Gastrocnemius medialis (tissue), 4 donors: ENCODE data around the gene GDA.

Experiments used
- POLR2A ChIP-seq, 2 donors: fragments of 450-650 bp; IDR thresholded peaks; one replicate each; pipeline ENCODE4 v1.6.1; 2017; ENCODE audit warnings: antibody characterized with exemption in 2 of 2, mild to moderate bottlenecking in 2 of 2, moderate library complexity in 2 of 2
- TF ChIP-seq, protein P1 (sequence below), 5 experiments: fragments of 450-650 bp in 3 of 5; fragments of 200-600 bp in 2 of 5; sonication (generic) in 2 of 5; IDR thresholded peaks in 4 of 5; conservative IDR thresholded peaks in 1 of 5; 1 replicate in 4 of 5; 2 replicates in 1 of 5; pipeline ENCODE4 v1.5.1; 2016 to 2019; ENCODE audit warnings: antibody characterized with exemption in 5 of 5, mild to moderate bottlenecking in 3 of 5, moderate library complexity in 3 of 5

DNA sequence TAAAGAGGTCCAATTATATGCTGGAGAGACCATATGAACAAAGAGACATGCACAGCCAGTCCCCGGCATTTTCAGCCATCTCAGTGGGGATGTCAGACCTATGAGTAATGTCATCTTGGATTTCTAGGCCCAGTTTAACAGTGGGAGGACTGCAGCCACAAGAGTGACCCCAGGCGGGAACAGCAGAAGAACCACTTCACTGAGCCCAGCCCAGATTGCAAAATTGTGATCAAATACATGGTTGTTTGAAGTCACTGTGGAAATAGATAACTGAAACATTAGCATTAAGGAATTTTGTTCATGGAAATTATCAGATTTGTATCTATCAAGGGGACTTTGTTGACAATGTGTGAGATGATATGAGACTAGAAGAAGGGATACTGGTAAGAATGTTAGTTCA, 46.7 kb upstream of the GDA start:
- TF ChIP-seq, protein P1, sequence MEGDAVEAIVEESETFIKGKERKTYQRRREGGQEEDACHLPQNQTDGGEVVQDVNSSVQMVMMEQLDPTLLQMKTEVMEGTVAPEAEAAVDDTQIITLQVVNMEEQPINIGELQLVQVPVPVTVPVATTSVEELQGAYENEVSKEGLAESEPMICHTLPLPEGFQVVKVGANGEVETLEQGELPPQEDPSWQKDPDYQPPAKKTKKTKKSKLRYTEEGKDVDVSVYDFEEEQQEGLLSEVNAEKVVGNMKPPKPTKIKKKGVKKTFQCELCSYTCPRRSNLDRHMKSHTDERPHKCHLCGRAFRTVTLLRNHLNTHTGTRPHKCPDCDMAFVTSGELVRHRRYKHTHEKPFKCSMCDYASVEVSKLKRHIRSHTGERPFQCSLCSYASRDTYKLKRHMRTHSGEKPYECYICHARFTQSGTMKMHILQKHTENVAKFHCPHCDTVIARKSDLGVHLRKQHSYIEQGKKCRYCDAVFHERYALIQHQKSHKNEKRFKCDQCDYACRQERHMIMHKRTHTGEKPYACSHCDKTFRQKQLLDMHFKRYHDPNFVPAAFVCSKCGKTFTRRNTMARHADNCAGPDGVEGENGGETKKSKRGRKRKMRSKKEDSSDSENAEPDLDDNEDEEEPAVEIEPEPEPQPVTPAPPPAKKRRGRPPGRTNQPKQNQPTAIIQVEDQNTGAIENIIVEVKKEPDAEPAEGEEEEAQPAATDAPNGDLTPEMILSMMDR (IDR thresholded peaks at IDR 0.05 in 4 of 5, conservative IDR thresholded peaks at IDR 0.05 in 1 of 5) = no peak
- no peak for TF ChIP-seq POLR2A (IDR thresholded peaks at IDR 0.05)
